Breast epithelium (tissue), 3 donors: Measurements from ENCODE around the gene TMEM233.

Experiments
- POLR2A ChIP-seq: fragments of 450-650 bp; IDR thresholded peaks from one replicate; pipeline ENCODE4 v1.6.1; 2016; ENCODE audit warnings: antibody characterized with exemption, mild to moderate bottlenecking, moderate library complexity
- POLR2AphosphoS5 ChIP-seq, 3 donors: sonication (generic); formaldehyde crosslinking; IDR thresholded peaks; one replicate each; pipeline ENCODE4 v1.6.1; 2017; ENCODE audit warnings: antibody characterized with exemption in 3 of 3
- TF ChIP-seq, protein P1 (sequence below), 3 donors: fragments of 450-650 bp; IDR thresholded peaks; one replicate each; pipeline ENCODE4 v1.5.1; 2016 to 2017; ENCODE audit warnings: antibody characterized with exemption in 3 of 3, mild to moderate bottlenecking in 3 of 3, moderate library complexity in 3 of 3

DNA sequence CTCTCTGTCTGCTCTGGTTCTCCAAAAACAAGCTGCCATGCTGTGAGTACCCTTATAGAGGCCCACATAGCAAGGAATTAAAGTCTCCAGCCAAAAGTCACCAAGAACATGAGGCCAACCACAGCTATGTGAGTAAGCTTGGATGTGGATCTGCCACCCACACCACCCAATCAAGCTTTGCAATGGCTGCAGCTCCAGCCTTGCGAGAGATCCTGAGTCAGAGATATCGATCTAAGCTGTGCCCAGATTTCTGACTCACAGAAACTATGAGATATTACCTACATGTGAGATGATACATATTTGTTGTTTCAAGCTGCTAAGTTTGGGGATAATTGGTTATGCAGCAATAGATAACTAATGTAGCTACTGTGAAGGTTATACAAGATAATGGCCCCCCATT lies 15.5 kb upstream of the TMEM233 start:
- no peak for TF ChIP-seq POLR2AphosphoS5 (IDR thresholded peaks at IDR 0.05)
- TF ChIP-seq, protein P1, sequence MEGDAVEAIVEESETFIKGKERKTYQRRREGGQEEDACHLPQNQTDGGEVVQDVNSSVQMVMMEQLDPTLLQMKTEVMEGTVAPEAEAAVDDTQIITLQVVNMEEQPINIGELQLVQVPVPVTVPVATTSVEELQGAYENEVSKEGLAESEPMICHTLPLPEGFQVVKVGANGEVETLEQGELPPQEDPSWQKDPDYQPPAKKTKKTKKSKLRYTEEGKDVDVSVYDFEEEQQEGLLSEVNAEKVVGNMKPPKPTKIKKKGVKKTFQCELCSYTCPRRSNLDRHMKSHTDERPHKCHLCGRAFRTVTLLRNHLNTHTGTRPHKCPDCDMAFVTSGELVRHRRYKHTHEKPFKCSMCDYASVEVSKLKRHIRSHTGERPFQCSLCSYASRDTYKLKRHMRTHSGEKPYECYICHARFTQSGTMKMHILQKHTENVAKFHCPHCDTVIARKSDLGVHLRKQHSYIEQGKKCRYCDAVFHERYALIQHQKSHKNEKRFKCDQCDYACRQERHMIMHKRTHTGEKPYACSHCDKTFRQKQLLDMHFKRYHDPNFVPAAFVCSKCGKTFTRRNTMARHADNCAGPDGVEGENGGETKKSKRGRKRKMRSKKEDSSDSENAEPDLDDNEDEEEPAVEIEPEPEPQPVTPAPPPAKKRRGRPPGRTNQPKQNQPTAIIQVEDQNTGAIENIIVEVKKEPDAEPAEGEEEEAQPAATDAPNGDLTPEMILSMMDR (IDR thresholded peaks at IDR 0.05), result no peak
- TF ChIP-seq POLR2A, result no peak
